ENCODE results near the gene RASSF8. TPM values are rescaled to one million over a fixed set of nuclear protein-coding genes. Genes with fewer than 3 reads are reported as not detected.

The RASSF8 gene
- total RNA-seq, 2 experiments from 2014 or later: 0.65 to 1.2 TPM

- no peaks in the 10 kb centered on the region for H3K4me1 Mint-ChIP-seq
- CTCF ChIA-PET: no interaction called here
- no peaks in the 10 kb centered on the region for H3K27me3 Mint-ChIP-seq
- no peak overlapping the region for H3K4me3 Mint-ChIP-seq
- POLR2A ChIA-PET: no interaction called here
- DNase-seq: no peak
- no peaks in the 10 kb centered on the region for H3K9me3 Mint-ChIP-seq
- H3K36me3 Mint-ChIP-seq (ENCODE audit: low read depth): no peaks in the 10 kb centered on the region
- no peak overlapping the region for H3K27ac Mint-ChIP-seq
Observed at GRCh38 chr12:26011099-26011498, 52.6 kb downstream of the RASSF8 start.

GRCh38 chr12:26014085-26014484, 55.6 kb downstream of the RASSF8 start:
- no peak overlapping the region for H3K4me3 Mint-ChIP-seq
- H3K27ac Mint-ChIP-seq: no peak overlapping the region
- ChIA-PET CTCF (no interaction called here), POLR2A (no interaction called here)
- no peaks in the 10 kb centered on the region for H3K9me3 Mint-ChIP-seq
- DNase-seq: no peak
- H3K27me3 Mint-ChIP-seq: peaks cover 6% of the 10 kb centered on the region
- H3K36me3 Mint-ChIP-seq (ENCODE audit: low read depth): no peaks in the 10 kb centered on the region
- no peaks in the 10 kb centered on the region for H3K4me1 Mint-ChIP-seq

- Mint-ChIP-seq H3K9me3 (no peaks in the 10 kb centered on the region), H3K27me3 (peaks cover 9% of the 10 kb centered on the region), H3K36me3 (ENCODE audit: low read depth) (no peaks in the 10 kb centered on the region), H3K4me3 (no peak overlapping the region), H3K4me1 (no peaks in the 10 kb centered on the region), H3K27ac (no peak overlapping the region)
- CTCF ChIA-PET: no interaction called here
- POLR2A ChIA-PET: no interaction called here
- no peak for DNase-seq
Observed at GRCh38 chr12:26016516-26016915, 58.0 kb downstream of the RASSF8 start.

- H3K27ac Mint-ChIP-seq: no peak overlapping the region
- no peak overlapping the region for H3K4me3 Mint-ChIP-seq
- POLR2A ChIA-PET: no interaction called here
- H3K27me3 Mint-ChIP-seq: peaks cover 13% of the 10 kb centered on the region
- no peaks in the 10 kb centered on the region for H3K9me3 Mint-ChIP-seq
- no peak for DNase-seq
- H3K36me3 Mint-ChIP-seq (ENCODE audit: low read depth): no peaks in the 10 kb centered on the region
- CTCF ChIA-PET: interaction anchor here (0.6 kb wide), 1 partner anchor 39 kb away, joined by 4 read pairs; no protein-coding TSS in a partner anchor
- no peaks in the 10 kb centered on the region for H3K4me1 Mint-ChIP-seq
Observed at GRCh38 chr12:26017484-26018211, 59.2 kb downstream of the RASSF8 start.

GRCh38 chr12:26018926-26019325, 60.4 kb downstream of the RASSF8 start:
- ChIA-PET POLR2A (no interaction called here), CTCF (no interaction called here)
- no peaks in the 10 kb centered on the region for H3K9me3 Mint-ChIP-seq
- H3K27me3 Mint-ChIP-seq: peaks cover 17% of the 10 kb centered on the region
- no peak overlapping the region for H3K27ac Mint-ChIP-seq
- H3K4me1 Mint-ChIP-seq: no peaks in the 10 kb centered on the region
- no peak overlapping the region for H3K4me3 Mint-ChIP-seq
- H3K36me3 Mint-ChIP-seq (ENCODE audit: low read depth): no peaks in the 10 kb centered on the region
- DNase-seq: no peak

- Mint-ChIP-seq H3K9me3 (no peaks in the 10 kb centered on the region), H3K27me3 (peaks cover 19% of the 10 kb centered on the region), H3K4me3 (no peak overlapping the region), H3K36me3 (ENCODE audit: low read depth) (no peaks in the 10 kb centered on the region), H3K4me1 (no peaks in the 10 kb centered on the region), H3K27ac (no peak overlapping the region)
- ChIA-PET POLR2A (no interaction called here), CTCF (interaction anchor here (0.8 kb wide), 1 partner anchor 585 kb away, joined by 3 read pairs; no protein-coding TSS in a partner anchor)
- no peak for DNase-seq
Observed at GRCh38 chr12:26021534-26021933, 63.1 kb downstream of the RASSF8 start.

GRCh38 chr12:26022043-26022442, 63.6 kb downstream of the RASSF8 start:
- CTCF ChIA-PET: no interaction called here
- H3K27me3 Mint-ChIP-seq: peaks cover 19% of the 10 kb centered on the region
- POLR2A ChIA-PET: no interaction called here
- no peak for DNase-seq
- no peak overlapping the region for H3K4me3 Mint-ChIP-seq
- no peak overlapping the region for H3K27ac Mint-ChIP-seq
- H3K9me3 Mint-ChIP-seq: no peaks in the 10 kb centered on the region
- no peaks in the 10 kb centered on the region for H3K4me1 Mint-ChIP-seq
- no peaks in the 10 kb centered on the region for H3K36me3 Mint-ChIP-seq (ENCODE audit: low read depth)

GRCh38 chr12:26026713-26027112, 68.2 kb downstream of the RASSF8 start:
- Mint-ChIP-seq H3K27ac (no peak overlapping the region), H3K4me1 (no peaks in the 10 kb centered on the region), H3K27me3 (peaks cover 21% of the 10 kb centered on the region), H3K36me3 (ENCODE audit: low read depth) (no peaks in the 10 kb centered on the region), H3K4me3 (no peak overlapping the region), H3K9me3 (no peaks in the 10 kb centered on the region)
- DNase-seq: no peak
- ChIA-PET CTCF (interaction anchor here (1.1 kb wide), 1 partner anchor 591 kb away, joined by 3 read pairs; no protein-coding TSS in a partner anchor), POLR2A (no interaction called here)

- Mint-ChIP-seq H3K4me3 (no peak overlapping the region), H3K27ac (no peak overlapping the region), H3K4me1 (no peaks in the 10 kb centered on the region), H3K27me3 (peaks cover 17% of the 10 kb centered on the region), H3K9me3 (no peaks in the 10 kb centered on the region), H3K36me3 (ENCODE audit: low read depth) (no peaks in the 10 kb centered on the region)
- DNase-seq: no peak
- POLR2A ChIA-PET: no interaction called here
- CTCF ChIA-PET: interaction anchor here (1.1 kb wide), 1 partner anchor 592 kb away, joined by 3 read pairs; no protein-coding TSS in a partner anchor
Observed at GRCh38 chr12:26027401-26027800, 68.9 kb downstream of the RASSF8 start.

GRCh38 chr12:26028953-26029735, 70.7 kb downstream of the RASSF8 start:
- Mint-ChIP-seq H3K27ac (no peak overlapping the region), H3K4me1 (no peaks in the 10 kb centered on the region), H3K9me3 (no peaks in the 10 kb centered on the region), H3K36me3 (ENCODE audit: low read depth) (no peaks in the 10 kb centered on the region), H3K27me3 (peaks cover 13% of the 10 kb centered on the region), H3K4me3 (no peak overlapping the region)
- CTCF ChIA-PET: interaction anchor here (0.7 kb wide), 1 partner anchor 9 kb away, joined by 3 read pairs; no protein-coding TSS in a partner anchor
- POLR2A ChIA-PET: no interaction called here
- peak; percentile 18 for DNase-seq

GRCh38 chr12:26029736-26030022, 71.2 kb downstream of the RASSF8 start:
- no peak overlapping the region for H3K27ac Mint-ChIP-seq
- H3K36me3 Mint-ChIP-seq (ENCODE audit: low read depth): no peaks in the 10 kb centered on the region
- H3K4me1 Mint-ChIP-seq: no peaks in the 10 kb centered on the region
- CTCF ChIA-PET: no interaction called here
- POLR2A ChIA-PET: no interaction called here
- peaks cover 13% of the 10 kb centered on the region for H3K27me3 Mint-ChIP-seq
- H3K4me3 Mint-ChIP-seq: no peak overlapping the region
- H3K9me3 Mint-ChIP-seq: no peaks in the 10 kb centered on the region
- no peak for DNase-seq

- Mint-ChIP-seq H3K4me1 (no peaks in the 10 kb centered on the region), H3K27ac (no peak overlapping the region), H3K27me3 (peaks cover 11% of the 10 kb centered on the region), H3K4me3 (no peak overlapping the region), H3K36me3 (ENCODE audit: low read depth) (no peaks in the 10 kb centered on the region), H3K9me3 (no peaks in the 10 kb centered on the region)
- POLR2A ChIA-PET: no interaction called here
- CTCF ChIA-PET: no interaction called here
- DNase-seq: no peak
Observed at GRCh38 chr12:26030371-26030770, 71.9 kb downstream of the RASSF8 start.

- Mint-ChIP-seq H3K27me3 (peaks cover 9% of the 10 kb centered on the region), H3K4me3 (no peak overlapping the region), H3K9me3 (no peaks in the 10 kb centered on the region), H3K4me1 (no peaks in the 10 kb centered on the region), H3K36me3 (ENCODE audit: low read depth) (no peaks in the 10 kb centered on the region), H3K27ac (no peak overlapping the region)
- ChIA-PET POLR2A (no interaction called here), CTCF (interaction anchor here (2.2 kb wide), 1 partner anchor 595 kb away, joined by 7 read pairs; no protein-coding TSS in a partner anchor)
- no peak for DNase-seq
Observed at GRCh38 chr12:26031318-26031717, 72.8 kb downstream of the RASSF8 start.

GRCh38 chr12:26031827-26032226, 73.3 kb downstream of the RASSF8 start:
- ChIA-PET POLR2A (no interaction called here), CTCF (interaction anchor here (2.2 kb wide), 1 partner anchor 596 kb away, joined by 7 read pairs; no protein-coding TSS in a partner anchor)
- Mint-ChIP-seq H3K9me3 (no peaks in the 10 kb centered on the region), H3K36me3 (ENCODE audit: low read depth) (no peaks in the 10 kb centered on the region), H3K4me3 (no peak overlapping the region), H3K27me3 (peaks cover 9% of the 10 kb centered on the region), H3K4me1 (no peaks in the 10 kb centered on the region), H3K27ac (no peak overlapping the region)
- DNase-seq: no peak
